CD8-positive, alpha-beta memory T cell (primary cell): ENCODE results near the gene FNBP1L. TPM values are rescaled to one million over a fixed set of nuclear protein-coding genes. Genes with fewer than 3 reads are reported as not detected.
A peak's percentile ranks its signal among the peaks of the same experiment; 100 is the strongest.

Experiments used
- CTCF ChIA-PET: fragments of 350-600 bp; sonication (Branson Sonifier 250); formaldehyde crosslinking; loops from one replicate; lab custom pipeline; 2021; ENCODE audit warnings: antibody characterized with exemption; lab: Charles Lee
- POLR2A ChIA-PET: fragments of 350-600 bp; sonication (Branson Sonifier 250); formaldehyde crosslinking; loops from one replicate; lab custom pipeline; 2021; ENCODE audit warnings: antibody characterized with exemption; lab: Charles Lee
- DNase-seq, 5 donors: peaks; one replicate each; pipeline versions ENCODE4 v3.0.0 to v3.0.0-alpha.2; 2020 to 2022; ENCODE audit warnings: mixed read lengths in 1 of 5
- H3K27ac ChIP-seq: one replicate; pipeline ENCODE4 v1.7.0; 2013; ENCODE audit warnings: low read depth, mild to moderate bottlenecking, low read length, moderate library complexity
- H3K27me3 ChIP-seq: 2 replicates; pipeline ENCODE4 v1.7.0; 2013; ENCODE audit warnings: low read length, mild to moderate bottlenecking; ENCODE audit not compliant: insufficient read depth, poor library complexity, severe bottlenecking
- H3K36me3 ChIP-seq: 2 replicates; pipeline ENCODE4 v1.7.0; 2013; ENCODE audit warnings: mild to moderate bottlenecking, low read length, moderate library complexity; ENCODE audit not compliant: insufficient read depth
- H3K4me1 ChIP-seq: 2 replicates; pipeline ENCODE4 v1.7.0; 2013; ENCODE audit warnings: mild to moderate bottlenecking, low read length, moderate library complexity; ENCODE audit not compliant: insufficient read depth
- H3K4me3 ChIP-seq: 2 replicates; pipeline ENCODE4 v1.7.0; 2013; ENCODE audit warnings: mild to moderate bottlenecking, low read length
- H3K9me3 ChIP-seq: 2 replicates; pipeline ENCODE4 v1.7.0; 2013; ENCODE audit warnings: mild to moderate bottlenecking, low read length
- H3K27ac Mint-ChIP-seq, 8 donors: one replicate each; pipeline ENCODE4 v1.8.0; 2020 to 2021; ENCODE audit warnings: mixed read lengths in 8 of 8, mild to moderate bottlenecking in 6 of 8, inconsistent platforms in 3 of 8, moderate library complexity in 3 of 8
- H3K27me3 Mint-ChIP-seq, 2 donors: one replicate each; pipeline ENCODE4 v1.8.0; 2020 to 2021; ENCODE audit warnings: mixed read lengths in 2 of 2, mild to moderate bottlenecking in 1 of 2, moderate library complexity in 1 of 2
- H3K36me3 Mint-ChIP-seq, 3 donors: one replicate each; pipeline ENCODE4 v1.8.0; 2020 to 2021; ENCODE audit warnings: mixed read lengths in 3 of 3, inconsistent platforms in 1 of 3, mild to moderate bottlenecking in 1 of 3
- H3K4me1 Mint-ChIP-seq, 3 donors: one replicate each; pipeline ENCODE4 v1.8.0; 2020 to 2021; ENCODE audit warnings: mixed read lengths in 3 of 3, inconsistent platforms in 1 of 3, mild to moderate bottlenecking in 1 of 3
- H3K4me3 Mint-ChIP-seq, 7 donors: one replicate each; pipeline ENCODE4 v1.8.0; 2020 to 2021; ENCODE audit warnings: mixed read lengths in 7 of 7, mild to moderate bottlenecking in 6 of 7, moderate library complexity in 4 of 7, inconsistent platforms in 2 of 7
- H3K9me3 Mint-ChIP-seq, 5 donors: one replicate each; pipeline ENCODE4 v1.8.0; 2020 to 2022; ENCODE audit warnings: mixed read lengths in 5 of 5, mild to moderate bottlenecking in 3 of 5, moderate library complexity in 2 of 5, inconsistent platforms in 1 of 5
- polyA plus RNA-seq: library from polyadenylated mRNA; unstranded; fragments of 300-500 nt; fragmentation: Illumina TruSeq; gene quantifications from one replicate; pipeline ENCODE4 v1.2.3, GENCODE V29; 2021
- total RNA-seq, 2 experiments: library from RNA; stranded (reverse); gene quantifications; one replicate each; pipeline ENCODE4 v1.2.3, GENCODE V29; 2021

Gene FNBP1L
- total and polyA plus RNA-seq, 3 experiments from 2014 or later, result 0.17 to 1.1 (median 0.91) TPM

DNA sequence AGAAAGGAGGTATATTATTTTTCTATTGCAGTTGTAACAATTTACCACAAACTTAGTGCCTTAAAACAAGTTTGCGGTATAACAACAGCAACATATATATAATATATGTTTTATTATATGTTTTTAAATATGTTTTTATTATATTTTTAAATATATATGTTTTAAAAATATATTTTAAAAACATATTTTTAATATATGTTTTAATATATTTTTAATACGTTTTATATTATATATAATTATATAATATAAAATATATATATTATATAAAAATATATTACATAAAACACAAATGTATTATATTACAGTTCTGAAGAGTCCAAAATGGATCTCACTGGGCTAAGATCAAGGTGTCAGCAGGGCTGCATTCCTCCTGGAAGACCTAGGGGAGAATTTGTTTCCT lies 27.5 kb upstream of the FNBP1L start:
- Mint-ChIP-seq H3K36me3 (no peaks in the 10 kb centered on the region), H3K9me3 (no peaks in the 10 kb centered on the region), H3K4me3 (no peak overlapping the region), H3K4me1 (no peaks in the 10 kb centered on the region), H3K27me3 (peaks cover 12 to 24% of the 10 kb centered on the region in 2 donors), H3K27ac (no peak overlapping the region)
- ChIA-PET CTCF (no interaction called here), POLR2A (no interaction called here)
- H3K27me3 ChIP-seq, result no peaks in the 10 kb centered on the region
- H3K27ac ChIP-seq, result no peak overlapping the region
- H3K9me3 ChIP-seq, result no peaks in the 10 kb centered on the region
- no peak for DNase-seq
- no peak overlapping the region for H3K4me3 ChIP-seq
- no peaks in the 10 kb centered on the region for H3K4me1 ChIP-seq
- no peaks in the 10 kb centered on the region for H3K36me3 ChIP-seq

DNA sequence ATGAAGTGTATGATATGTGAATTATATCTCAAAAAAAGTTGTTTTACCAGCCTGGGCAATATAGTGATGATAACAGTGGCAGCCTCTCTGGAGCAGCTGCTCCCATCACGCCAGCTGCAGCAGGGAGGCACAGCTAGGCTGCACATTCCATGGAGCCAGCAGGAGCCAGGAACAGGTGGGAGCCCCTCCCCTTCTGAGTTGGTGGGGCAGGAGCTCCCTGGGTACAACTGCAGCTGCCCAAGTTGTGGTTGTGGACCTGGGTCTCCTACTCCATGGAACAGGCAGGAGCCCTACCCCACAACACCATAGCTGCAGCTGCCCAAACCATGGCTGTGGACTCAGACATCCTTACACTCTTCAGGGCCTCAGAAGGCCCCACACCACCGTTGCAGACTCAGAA lies 21.7 kb upstream of the FNBP1L start:
- Mint-ChIP-seq H3K36me3 (no peaks in the 10 kb centered on the region), H3K4me1 (no peaks in the 10 kb centered on the region), H3K27ac (peak overlapping the region in 1 of 8 donors; percentile 54), H3K27me3 (peaks cover 13 to 30% of the 10 kb centered on the region in 2 donors), H3K4me3 (no peak overlapping the region), H3K9me3 (no peaks in the 10 kb centered on the region)
- H3K4me3 ChIP-seq, result no peak overlapping the region
- H3K27me3 ChIP-seq, result no peaks in the 10 kb centered on the region
- DNase-seq, result no peak
- H3K9me3 ChIP-seq, result no peaks in the 10 kb centered on the region
- H3K27ac ChIP-seq, result no peak overlapping the region
- CTCF ChIA-PET, result interaction anchor here (0.5 kb wide), 1 partner anchor 503 kb away, joined by 3 read pairs; no protein-coding TSS in a partner anchor
- POLR2A ChIA-PET, result no interaction called here
- H3K36me3 ChIP-seq, result no peaks in the 10 kb centered on the region
- H3K4me1 ChIP-seq, result no peaks in the 10 kb centered on the region

DNA sequence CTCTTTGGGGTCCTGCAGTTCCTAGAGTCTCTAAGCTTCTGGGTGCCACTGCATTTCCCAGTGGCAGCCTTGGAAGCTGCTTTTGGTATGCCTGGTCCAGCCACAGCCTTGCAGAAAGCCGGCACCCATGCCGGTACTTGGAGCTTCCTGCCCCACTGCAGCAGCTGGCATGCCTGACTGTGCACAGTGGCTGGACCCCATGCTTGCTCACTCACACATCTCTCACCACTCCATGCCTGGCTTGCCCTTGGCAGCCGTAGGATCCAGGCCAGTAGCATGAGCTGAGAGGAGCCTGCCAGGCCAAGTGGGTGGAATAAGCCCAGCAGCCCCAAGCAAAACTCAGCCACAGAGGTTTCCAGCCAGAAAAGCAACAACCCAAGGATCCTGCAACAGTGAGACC lies 20.3 kb upstream of the FNBP1L start:
- Mint-ChIP-seq H3K9me3 (no peaks in the 10 kb centered on the region), H3K27me3 (peaks cover 9 to 29% of the 10 kb centered on the region in 2 donors), H3K27ac (no peak overlapping the region), H3K4me1 (no peaks in the 10 kb centered on the region), H3K36me3 (no peaks in the 10 kb centered on the region), H3K4me3 (no peak overlapping the region)
- Histone ChIP-seq H3K4me3 (no peak overlapping the region), H3K36me3 (no peaks in the 10 kb centered on the region), H3K4me1 (no peaks in the 10 kb centered on the region), H3K27ac (no peak overlapping the region), H3K27me3 (no peaks in the 10 kb centered on the region), H3K9me3 (no peaks in the 10 kb centered on the region)
- CTCF ChIA-PET, result interaction anchor here (1.8 kb wide), 1 partner anchor 10 kb away, joined by 4 read pairs; no protein-coding TSS in a partner anchor
- POLR2A ChIA-PET, result no interaction called here
- DNase-seq, result no peak

DNA sequence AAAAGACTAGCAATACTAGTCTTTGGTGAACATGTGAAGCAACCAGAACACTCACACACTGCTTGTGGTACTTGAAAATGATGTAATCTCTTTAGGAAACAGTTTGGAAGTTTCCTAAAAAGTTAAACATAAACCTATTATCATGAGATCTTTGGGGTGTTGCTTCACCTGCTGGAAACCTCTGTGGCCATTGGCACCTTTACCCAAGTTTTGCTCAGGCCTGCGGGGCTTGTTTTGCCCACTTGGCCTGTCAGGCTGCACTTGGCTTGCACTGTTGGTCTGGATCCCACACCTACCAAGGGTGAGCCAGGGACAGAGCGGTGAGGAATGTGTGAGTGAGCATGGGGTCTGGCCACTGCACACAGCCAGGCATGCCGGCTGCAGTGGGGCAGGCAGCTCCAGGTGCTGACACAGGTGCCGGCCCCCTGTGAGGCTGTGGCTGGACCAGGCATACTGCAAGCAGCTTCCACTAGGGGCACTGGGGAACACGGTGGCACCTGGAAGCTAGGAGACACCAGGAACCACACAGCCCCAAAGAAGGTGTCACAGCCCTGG lies 14.4 kb upstream of the FNBP1L start:
- no peaks in the 10 kb centered on the region for H3K4me1 Mint-ChIP-seq
- CTCF ChIA-PET, result interaction anchor here (0.6 to 1.2 kb wide), 3 partner anchors 52 to 413 kb away, joined by 3 to 5 read pairs (median 4); no protein-coding TSS in a partner anchor

DNA sequence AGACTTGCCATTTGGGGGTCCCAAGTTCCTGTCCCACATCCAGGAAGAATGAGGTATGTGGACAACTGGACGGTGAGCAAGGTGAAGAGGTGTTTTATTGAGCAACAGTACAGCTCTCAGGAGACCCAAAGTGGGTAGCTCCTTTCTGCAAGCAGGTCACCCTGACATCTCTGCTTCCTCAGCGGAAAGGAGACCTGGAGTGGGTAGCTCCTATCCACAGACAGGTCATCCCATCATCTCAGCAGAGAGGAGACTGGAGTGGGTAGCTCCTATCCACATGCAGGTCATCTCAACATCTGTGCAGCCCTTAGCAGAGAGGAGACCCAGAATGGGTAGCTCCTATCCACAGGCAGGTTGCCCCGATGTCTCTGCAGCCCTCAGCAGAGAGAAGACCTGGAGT lies 13.8 kb upstream of the FNBP1L start:
- Mint-ChIP-seq H3K27me3 (peaks cover 5 to 12% of the 10 kb centered on the region in 2 donors), H3K27ac (no peak overlapping the region), H3K4me1 (no peaks in the 10 kb centered on the region), H3K4me3 (no peak overlapping the region), H3K36me3 (no peaks in the 10 kb centered on the region), H3K9me3 (no peaks in the 10 kb centered on the region)
- Histone ChIP-seq H3K36me3 (no peaks in the 10 kb centered on the region), H3K27me3 (no peaks in the 10 kb centered on the region), H3K9me3 (no peaks in the 10 kb centered on the region), H3K4me1 (no peaks in the 10 kb centered on the region), H3K27ac (no peak overlapping the region), H3K4me3 (no peak overlapping the region)
- no peak for DNase-seq
- POLR2A ChIA-PET, result no interaction called here
- CTCF ChIA-PET, result interaction anchor here (0.8 to 1.2 kb wide), 3 partner anchors 130 to 475 kb away, joined by 3 to 5 read pairs (median 4); partner anchors contain the start of gene GCLM

More for the DNA sequence above, 14.4 kb upstream of the FNBP1L start:
- POLR2A ChIA-PET, result no interaction called here
- H3K36me3 Mint-ChIP-seq, result no peaks in the 10 kb centered on the region
- H3K36me3 ChIP-seq, result no peaks in the 10 kb centered on the region
- H3K4me1 ChIP-seq, result no peaks in the 10 kb centered on the region
- no peaks in the 10 kb centered on the region for H3K9me3 Mint-ChIP-seq
- H3K27ac ChIP-seq, result no peak overlapping the region
- H3K27ac Mint-ChIP-seq, result no peak overlapping the region
- H3K27me3 Mint-ChIP-seq, result peaks cover 6 to 13% of the 10 kb centered on the region in 2 donors
- no peak overlapping the region for H3K4me3 ChIP-seq
- no peak for DNase-seq
- H3K27me3 ChIP-seq, result no peaks in the 10 kb centered on the region
- H3K4me3 Mint-ChIP-seq, result no peak overlapping the region
- no peaks in the 10 kb centered on the region for H3K9me3 ChIP-seq

DNA sequence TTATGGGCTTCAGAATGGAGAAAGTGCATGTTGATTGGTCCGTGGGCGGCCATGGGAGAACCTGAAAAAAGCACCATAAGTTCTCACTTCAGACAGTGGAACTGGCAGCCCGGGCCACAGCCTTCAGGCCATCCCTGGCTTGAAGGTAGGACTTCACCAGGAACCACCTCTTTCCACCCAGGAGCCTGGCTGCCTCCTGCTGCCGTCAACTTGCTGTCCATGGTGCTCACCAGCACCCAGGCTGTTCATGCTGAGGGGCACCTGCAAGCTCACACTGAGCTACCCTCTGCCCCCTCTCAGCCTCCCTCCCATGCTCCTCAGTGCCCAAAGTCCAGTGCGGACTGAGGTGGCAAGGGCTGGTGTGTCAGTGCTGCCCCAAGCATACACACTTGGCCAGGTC lies 12.9 kb upstream of the FNBP1L start:
- Mint-ChIP-seq H3K4me1 (no peaks in the 10 kb centered on the region), H3K36me3 (no peaks in the 10 kb centered on the region), H3K9me3 (no peaks in the 10 kb centered on the region), H3K4me3 (no peak overlapping the region), H3K27ac (no peak overlapping the region), H3K27me3 (peaks cover 1 to 18% of the 10 kb centered on the region in 2 donors)
- POLR2A ChIA-PET, result no interaction called here
- no peak for DNase-seq
- Histone ChIP-seq H3K4me3 (no peak overlapping the region), H3K9me3 (no peaks in the 10 kb centered on the region), H3K36me3 (no peaks in the 10 kb centered on the region), H3K27me3 (no peaks in the 10 kb centered on the region), H3K4me1 (no peaks in the 10 kb centered on the region), H3K27ac (no peak overlapping the region)
- CTCF ChIA-PET, result interaction anchor here (1.1 kb wide), 1 partner anchor 474 kb away, joined by 3 read pairs; the partner anchor contains the start of gene GCLM

DNA sequence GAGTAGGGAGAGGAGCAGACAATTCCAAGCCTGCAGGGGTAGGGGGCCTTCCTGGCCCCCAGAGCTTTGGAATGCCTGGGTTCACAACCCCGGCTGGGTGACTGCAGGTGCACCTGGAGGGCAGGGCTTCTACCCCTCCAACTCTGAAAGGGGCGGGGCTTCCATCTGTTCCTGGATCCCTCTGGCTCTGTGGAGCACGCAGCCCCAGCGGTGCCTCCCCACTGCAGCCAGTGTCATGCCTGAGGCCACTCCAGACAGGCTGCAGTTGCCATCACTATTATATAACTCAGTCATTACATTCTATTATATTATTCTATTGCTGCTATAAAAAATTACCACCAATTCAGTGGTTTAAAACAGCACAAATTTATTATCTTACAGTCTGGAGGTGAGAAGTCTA lies 12.5 kb upstream of the FNBP1L start:
- Mint-ChIP-seq H3K27ac (no peak overlapping the region), H3K4me1 (no peaks in the 10 kb centered on the region), H3K27me3 (peaks cover 1 to 18% of the 10 kb centered on the region in 2 donors), H3K9me3 (no peaks in the 10 kb centered on the region), H3K36me3 (no peaks in the 10 kb centered on the region), H3K4me3 (no peak overlapping the region)
- H3K27ac ChIP-seq, result no peak overlapping the region
- H3K9me3 ChIP-seq, result no peaks in the 10 kb centered on the region
- no peak overlapping the region for H3K4me3 ChIP-seq
- no peak for DNase-seq
- H3K4me1 ChIP-seq, result no peaks in the 10 kb centered on the region
- POLR2A ChIA-PET, result no interaction called here
- H3K36me3 ChIP-seq, result no peaks in the 10 kb centered on the region
- CTCF ChIA-PET, result no interaction called here
- no peaks in the 10 kb centered on the region for H3K27me3 ChIP-seq

DNA sequence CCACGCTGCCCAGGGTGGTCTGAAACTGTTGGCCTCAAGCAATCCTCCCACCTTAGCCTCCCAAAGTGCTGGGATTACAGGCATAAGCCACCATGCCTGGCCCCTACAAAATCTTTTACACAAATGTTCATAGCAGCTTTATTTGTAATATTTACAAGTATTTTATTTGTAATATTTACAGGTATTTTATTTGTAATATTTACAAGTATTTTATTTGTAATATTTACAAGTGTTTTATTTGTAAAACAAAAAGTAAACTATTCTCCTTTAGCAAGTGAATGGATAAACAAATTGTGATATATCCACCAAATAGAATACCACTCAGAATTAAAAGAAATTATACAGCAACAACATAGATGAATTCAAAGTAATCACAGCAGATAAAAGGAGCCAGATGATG lies 11.4 kb upstream of the FNBP1L start:
- Histone ChIP-seq H3K27me3 (no peaks in the 10 kb centered on the region), H3K9me3 (no peaks in the 10 kb centered on the region), H3K4me1 (no peaks in the 10 kb centered on the region), H3K36me3 (no peaks in the 10 kb centered on the region), H3K27ac (no peak overlapping the region), H3K4me3 (no peak overlapping the region)
- Mint-ChIP-seq H3K4me1 (no peaks in the 10 kb centered on the region), H3K27ac (no peak overlapping the region), H3K36me3 (no peaks in the 10 kb centered on the region), H3K27me3 (peaks cover 1 to 22% of the 10 kb centered on the region in 2 donors), H3K9me3 (no peaks in the 10 kb centered on the region), H3K4me3 (no peak overlapping the region)
- no peak for DNase-seq
- CTCF ChIA-PET, result interaction anchor here (1.2 to 1.6 kb wide), 3 partner anchors 9 to 474 kb away, joined by 3 to 4 read pairs (median 4); no protein-coding TSS in a partner anchor
- POLR2A ChIA-PET, result no interaction called here
